ENCODE data around the gene ATP5ME.

Gene ATP5ME

GRCh38 chr4:627347-628125, 46.5 kb downstream of the ATP5ME start:
- no peak overlapping the region for H3K9ac ChIP-seq (ENCODE audit: low read length)
- no peaks in the 10 kb centered on the region for H3F3A ChIP-seq (ENCODE audit: insufficient read depth)
- H3K36me3 ChIP-seq (ENCODE audit: low read length): no peaks in the 10 kb centered on the region
- no peak overlapping the region for H3K4me2 ChIP-seq (ENCODE audit: low read depth, low read length, poor library complexity, severe bottlenecking)
- H2AFZ ChIP-seq (ENCODE audit: low read depth, low read length, severe bottlenecking): no peak overlapping the region
- TF ChIP-seq CTCF (IDR thresholded peaks at IDR 0.05; ENCODE audit: insufficient read depth, low read length, poor library complexity, severe bottlenecking) (no peak), EZH2phosphoT487 (conservative IDR thresholded peaks at IDR 0.05; ENCODE audit: low read length) (no peak)
- peaks cover 3% of the 10 kb centered on the region; the same call in 1 of the 2 replicates for H3K9me3 ChIP-seq (ENCODE audit: insufficient read depth, low read length)
- H4K20me1 ChIP-seq (ENCODE audit: low read depth, low read length): no peaks in the 10 kb centered on the region
- no peak overlapping the region for H3K27ac ChIP-seq (ENCODE audit: low read depth, low read length)
- H3K4me3 ChIP-seq (ENCODE audit: insufficient read depth, low read length, poor library complexity, severe bottlenecking): no peak overlapping the region
- H3K79me2 ChIP-seq (ENCODE audit: insufficient read depth, low read length): no peaks in the 10 kb centered on the region
- H3K9me2 ChIP-seq (replicated peaks; ENCODE audit: insufficient read depth, low read length): no peaks in the 10 kb centered on the region
- no peaks in the 10 kb centered on the region for H3K27me3 ChIP-seq (ENCODE audit: low read length)

- Histone ChIP-seq H4K20me1 (ENCODE audit: low read depth, low read length) (no peaks in the 10 kb centered on the region), H3K9ac (ENCODE audit: low read length) (no peak overlapping the region), H3K9me2 (replicated peaks; ENCODE audit: insufficient read depth, low read length) (no peaks in the 10 kb centered on the region), H2AFZ (ENCODE audit: low read depth, low read length, severe bottlenecking) (no peak overlapping the region), H3K4me2 (ENCODE audit: low read depth, low read length, poor library complexity, severe bottlenecking) (no peak overlapping the region), H3K4me3 (ENCODE audit: insufficient read depth, low read length, poor library complexity, severe bottlenecking) (no peak overlapping the region), H3K27me3 (ENCODE audit: low read length) (no peaks in the 10 kb centered on the region), H3K36me3 (ENCODE audit: low read length) (no peaks in the 10 kb centered on the region), H3K9me3 (ENCODE audit: insufficient read depth, low read length) (peaks cover 5% of the 10 kb centered on the region; the same call in 1 of the 2 replicates), H3F3A (ENCODE audit: insufficient read depth) (no peaks in the 10 kb centered on the region), H3K79me2 (ENCODE audit: insufficient read depth, low read length) (no peaks in the 10 kb centered on the region), H3K27ac (ENCODE audit: low read depth, low read length) (no peak overlapping the region)
- TF ChIP-seq EZH2phosphoT487 (conservative IDR thresholded peaks at IDR 0.05; ENCODE audit: low read length) (no peak), CTCF (IDR thresholded peaks at IDR 0.05; ENCODE audit: insufficient read depth, low read length, poor library complexity, severe bottlenecking) (no peak)
Measured at GRCh38 chr4:626201-627091, 47.6 kb downstream of the ATP5ME start.

- Histone ChIP-seq H3K9ac (ENCODE audit: low read length) (no peak overlapping the region), H3K4me2 (ENCODE audit: low read depth, low read length, poor library complexity, severe bottlenecking) (no peak overlapping the region), H4K20me1 (ENCODE audit: low read depth, low read length) (no peaks in the 10 kb centered on the region), H3K9me3 (ENCODE audit: insufficient read depth, low read length) (peaks cover 5% of the 10 kb centered on the region; the same call in 1 of the 2 replicates), H3K36me3 (ENCODE audit: low read length) (no peaks in the 10 kb centered on the region), H2AFZ (ENCODE audit: low read depth, low read length, severe bottlenecking) (no peak overlapping the region), H3F3A (ENCODE audit: insufficient read depth) (no peaks in the 10 kb centered on the region), H3K27ac (ENCODE audit: low read depth, low read length) (no peak overlapping the region), H3K9me2 (replicated peaks; ENCODE audit: insufficient read depth, low read length) (no peaks in the 10 kb centered on the region), H3K79me2 (ENCODE audit: insufficient read depth, low read length) (no peaks in the 10 kb centered on the region), H3K4me3 (ENCODE audit: insufficient read depth, low read length, poor library complexity, severe bottlenecking) (no peak overlapping the region), H3K27me3 (ENCODE audit: low read length) (no peaks in the 10 kb centered on the region)
- TF ChIP-seq EZH2phosphoT487 (conservative IDR thresholded peaks at IDR 0.05; ENCODE audit: low read length) (no peak), CTCF (IDR thresholded peaks at IDR 0.05; ENCODE audit: insufficient read depth, low read length, poor library complexity, severe bottlenecking) (no peak)
Measured at GRCh38 chr4:625631-626161, 48.4 kb downstream of the ATP5ME start.

Measured in SU-DHL-6 (cell line).